NCI-H128 (cell line): ENCODE results near the gene CDK14.
"Not testable (repeated sequence)": the region's sequence is repeated elsewhere in the genome, so short reads cannot be mapped to it uniquely, and the experiment has no call there.

Experiments
- DNase-seq: peaks from one replicate; lab custom pipeline; 2025; ENCODE audit not compliant: unreplicated experiment; lab: John Stamatoyannopoulos, UW

Gene CDK14

DNA sequence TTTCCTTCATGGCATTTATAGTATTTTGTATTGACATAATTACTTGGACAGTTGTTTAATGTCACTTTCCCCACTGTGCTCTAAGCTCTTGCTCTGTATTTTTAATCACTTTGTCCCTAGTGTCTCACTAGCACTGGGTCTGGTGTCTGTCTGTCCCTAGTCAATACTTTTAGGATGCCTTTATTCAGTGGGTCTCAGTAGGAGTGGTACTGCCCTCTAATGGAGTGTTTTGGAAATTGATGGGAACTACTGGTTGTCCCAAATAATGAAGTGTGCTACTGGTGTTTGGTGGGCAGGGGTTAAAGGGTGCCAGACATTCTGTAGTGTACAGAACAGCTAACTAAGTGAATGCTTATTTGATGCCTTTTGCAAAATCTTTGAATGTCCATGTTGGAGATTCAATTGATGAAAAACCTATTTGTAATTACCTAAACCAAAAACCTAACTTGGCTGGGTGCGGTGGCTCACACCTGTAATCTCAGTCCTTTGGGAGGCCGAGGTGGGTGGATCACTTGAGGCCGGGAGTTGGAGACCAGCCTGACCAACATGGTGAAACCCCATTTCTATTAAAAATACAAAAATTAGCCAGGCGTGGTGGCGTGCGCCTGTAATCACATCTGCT, 33.3 kb downstream of the CDK14 start:
- DNase-seq, result no peak

DNA sequence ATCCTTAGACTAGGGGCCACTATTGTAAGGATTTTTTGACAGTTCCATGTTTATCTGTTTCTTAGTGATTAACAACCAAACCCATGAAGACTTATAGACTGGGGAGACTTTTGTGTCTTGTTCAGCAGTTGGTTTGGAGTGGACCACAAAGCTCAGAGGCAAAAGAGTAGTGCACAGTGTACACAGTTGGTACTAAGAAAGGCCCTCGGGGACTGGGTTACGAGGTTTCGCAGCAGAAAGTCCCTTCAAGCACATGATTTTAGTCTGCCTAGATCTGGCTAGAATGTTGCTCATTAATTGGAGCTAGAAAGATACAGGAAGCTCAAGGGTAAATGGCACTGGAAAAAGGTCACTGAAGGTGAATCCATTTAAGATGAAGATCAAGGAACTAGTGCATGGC, 35.4 kb downstream of the CDK14 start:
- no peak for DNase-seq

DNA sequence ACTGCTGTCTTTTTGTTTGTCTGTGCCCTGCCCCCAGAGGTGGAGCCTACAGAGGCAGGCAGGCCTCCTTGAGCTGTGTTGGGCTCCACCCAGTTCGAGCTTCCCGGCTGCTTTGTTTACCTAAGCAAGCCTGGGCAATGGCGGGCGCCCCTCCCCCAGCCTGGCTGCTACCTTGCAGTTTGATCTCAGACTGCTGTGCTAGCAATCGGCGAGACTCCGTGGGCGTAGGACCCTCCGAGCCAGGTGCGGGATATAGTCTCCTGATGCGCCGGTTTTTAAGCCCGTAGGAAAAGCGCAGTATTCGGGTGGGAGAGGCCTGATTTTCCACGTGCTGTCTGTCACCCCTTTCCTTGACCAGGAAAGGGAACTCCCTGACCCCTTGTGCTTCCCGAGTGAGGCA, 43.6 kb downstream of the CDK14 start:
- DNase-seq, result not testable (repeated sequence)

DNA sequence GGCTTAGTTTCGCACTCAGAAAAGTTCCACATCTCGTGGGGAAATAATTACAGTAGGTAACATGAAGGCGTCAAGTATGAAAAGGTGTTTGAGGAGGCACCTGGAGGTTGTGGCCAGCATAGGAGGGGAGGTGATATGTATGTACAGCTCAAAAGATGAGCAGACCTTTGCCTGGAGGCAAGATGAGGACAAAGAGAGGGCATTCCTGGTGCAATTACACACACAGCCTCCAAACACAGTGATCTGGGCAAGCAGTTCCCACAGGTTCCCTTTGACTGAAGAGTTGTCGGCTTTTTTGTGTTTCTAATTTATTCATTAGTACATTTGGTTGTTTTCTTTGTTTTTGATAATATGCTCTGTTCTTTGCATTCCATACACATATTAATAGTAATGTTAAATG, 46.9 kb downstream of the CDK14 start:
- DNase-seq, result no peak

DNA sequence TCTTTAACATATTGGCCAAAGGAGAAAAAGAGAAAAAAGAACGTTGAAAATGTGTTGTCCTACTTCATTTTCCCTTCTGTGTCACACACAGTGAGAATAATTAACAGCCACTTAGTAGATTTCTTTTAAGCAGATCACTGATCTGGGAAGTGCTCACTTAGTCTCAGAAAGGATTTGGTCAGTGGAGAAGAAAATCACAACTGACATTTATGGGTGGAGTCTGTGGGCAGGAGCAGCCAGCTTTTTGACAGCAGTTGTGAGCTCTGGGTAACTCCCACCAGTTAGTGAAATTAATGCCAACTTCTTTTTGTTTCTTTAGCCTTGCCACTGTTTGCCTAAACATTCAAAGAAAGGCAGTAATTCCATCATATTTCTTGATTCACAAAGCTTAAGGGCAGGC, 49.7 kb downstream of the CDK14 start:
- no peak for DNase-seq

DNA sequence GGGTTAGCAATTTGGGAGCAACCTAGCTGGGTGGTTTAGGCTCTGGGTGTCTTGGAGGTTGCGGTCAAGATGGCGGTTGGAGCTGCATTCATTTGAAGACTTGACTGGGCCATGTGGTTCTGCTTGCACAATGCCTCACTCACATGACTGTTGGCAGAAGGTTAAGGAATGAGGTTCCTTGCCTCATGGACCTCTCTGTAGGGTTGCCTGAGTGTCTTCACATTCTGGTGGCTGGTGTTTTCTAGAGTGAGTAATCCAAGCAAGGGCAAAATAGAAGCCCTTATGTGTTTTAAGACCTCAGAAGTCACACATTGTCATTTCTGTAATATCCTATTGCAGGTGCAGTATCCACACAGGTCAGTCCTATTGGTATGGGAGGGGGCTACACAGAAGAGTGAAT, 52.0 kb downstream of the CDK14 start:
- no peak for DNase-seq

DNA sequence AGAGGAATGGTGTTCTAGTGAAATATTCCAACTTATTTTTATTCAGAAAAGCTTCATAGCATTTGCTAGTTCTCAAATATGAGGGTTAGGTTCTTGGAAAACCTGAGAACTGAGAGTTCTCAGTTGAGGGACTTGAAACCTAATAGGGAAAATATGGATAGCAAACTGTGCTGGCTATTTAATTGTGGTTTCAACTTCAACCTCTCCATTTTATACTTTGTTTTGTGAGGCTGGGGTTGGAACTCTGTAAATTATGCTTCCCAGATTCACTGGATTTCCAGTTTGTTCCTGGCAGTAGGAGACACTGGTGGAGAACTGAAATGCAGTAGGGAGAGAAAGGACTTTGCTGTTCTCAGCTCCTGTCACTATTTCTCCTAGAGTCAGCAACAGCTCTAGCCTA, 52.7 kb downstream of the CDK14 start:
- no peak for DNase-seq

DNA sequence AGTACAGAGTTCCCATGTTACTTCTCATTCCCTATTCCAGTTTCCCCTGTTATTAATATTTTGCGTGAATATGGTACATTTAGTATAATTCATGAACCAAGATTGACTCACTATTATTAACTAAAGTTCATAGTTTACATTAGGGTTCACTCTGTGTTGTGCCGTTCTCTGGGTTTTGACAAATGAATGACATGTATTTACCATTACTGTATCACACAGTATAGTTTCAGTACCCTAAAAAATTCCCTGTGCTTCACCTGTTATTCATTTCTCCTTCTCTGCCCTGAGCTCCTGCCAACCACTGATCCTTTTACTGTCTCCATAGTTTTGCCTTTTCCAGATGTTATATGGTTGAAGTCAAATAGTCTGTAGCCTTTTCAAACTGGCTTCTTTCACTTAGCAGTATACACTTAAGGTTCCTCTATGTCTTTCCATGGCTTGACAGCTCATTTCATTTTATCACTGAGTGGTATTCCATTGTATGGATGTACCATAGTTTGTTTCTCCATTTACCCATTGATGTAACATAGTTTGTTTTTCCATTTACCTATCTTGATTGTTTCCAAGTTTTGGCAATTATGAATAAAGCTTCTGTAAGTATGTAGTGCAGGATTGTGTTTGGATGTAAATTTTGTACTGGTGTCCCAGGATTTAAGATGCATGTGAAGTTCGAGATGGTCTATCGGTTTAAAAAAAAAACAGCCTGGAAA, 58.8 kb downstream of the CDK14 start:
- DNase-seq, result no peak

DNA sequence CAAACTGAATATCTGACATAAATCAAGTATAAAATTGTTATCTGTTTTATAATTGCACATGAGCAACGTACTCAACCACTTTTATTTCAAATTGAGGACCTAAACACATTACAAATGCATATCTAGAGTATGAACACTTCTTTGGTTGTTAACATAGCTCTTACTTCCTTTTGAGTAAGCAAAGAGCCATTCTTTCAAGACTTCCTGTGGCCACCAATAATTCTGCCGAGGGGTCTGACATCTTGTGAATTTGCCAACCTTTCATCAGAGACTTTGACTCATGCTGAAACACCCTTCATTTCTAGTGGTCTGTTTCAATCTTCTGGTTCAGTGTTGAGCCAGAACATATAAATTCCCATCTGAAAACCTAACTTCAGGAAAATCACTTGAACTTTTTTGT, 59.4 kb downstream of the CDK14 start:
- DNase-seq, result no peak

DNA sequence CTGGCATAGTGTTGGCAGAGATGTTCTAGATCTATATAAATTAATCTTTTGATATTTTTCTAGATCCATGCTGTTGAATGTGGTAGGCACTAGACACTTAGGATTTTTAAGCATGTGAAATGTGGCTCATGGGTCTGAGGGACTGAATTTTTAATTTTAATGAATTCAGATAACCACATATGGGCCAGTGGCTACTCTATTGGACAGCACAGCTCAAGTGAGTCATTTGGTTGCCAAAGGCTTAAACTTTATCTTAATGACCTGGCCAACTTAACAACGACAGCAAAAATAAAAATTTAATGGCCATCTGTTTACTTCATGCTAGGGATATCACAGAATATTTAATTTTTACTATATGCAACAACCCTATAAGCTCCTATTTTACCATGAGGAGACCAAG, 61.4 kb downstream of the CDK14 start:
- no peak for DNase-seq

DNA sequence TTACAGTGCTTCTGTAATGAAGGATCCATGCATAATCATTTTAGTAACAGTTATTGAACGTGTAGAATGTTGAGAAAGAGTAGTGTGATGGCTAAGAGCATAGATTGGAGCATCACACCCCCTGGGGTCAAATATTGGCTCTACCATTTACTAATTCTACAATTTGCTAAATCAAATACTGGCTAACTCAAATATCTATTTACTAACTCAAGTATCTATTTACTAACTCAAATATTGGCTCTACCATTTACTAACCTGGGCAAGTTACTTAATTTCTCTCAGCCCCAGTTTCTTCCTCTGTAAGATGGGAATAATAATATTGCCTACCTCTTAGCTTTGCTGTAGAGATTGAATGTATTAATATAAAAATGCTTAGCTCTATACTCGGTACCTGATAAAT, 64.0 kb downstream of the CDK14 start:
- DNase-seq, result no peak

DNA sequence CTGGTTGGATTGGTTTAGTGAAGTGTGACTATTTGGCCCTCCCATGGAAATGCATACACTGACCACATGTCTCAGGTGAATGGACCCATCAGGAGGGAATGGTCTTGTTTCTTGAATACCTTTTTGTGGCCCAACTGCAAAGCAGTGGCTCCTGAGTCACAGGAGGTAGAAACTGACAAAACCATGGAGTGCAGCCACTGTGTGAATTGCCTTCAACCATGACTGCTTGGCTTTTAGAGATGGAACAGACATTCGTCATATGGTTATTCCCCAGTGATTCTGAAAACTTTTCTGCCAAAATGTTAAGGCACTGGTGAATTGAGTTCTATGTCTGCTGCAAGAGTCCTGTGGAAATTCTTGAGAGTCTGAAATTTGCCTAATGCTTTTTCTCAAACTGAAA, 64.7 kb downstream of the CDK14 start:
- DNase-seq, result no peak

DNA sequence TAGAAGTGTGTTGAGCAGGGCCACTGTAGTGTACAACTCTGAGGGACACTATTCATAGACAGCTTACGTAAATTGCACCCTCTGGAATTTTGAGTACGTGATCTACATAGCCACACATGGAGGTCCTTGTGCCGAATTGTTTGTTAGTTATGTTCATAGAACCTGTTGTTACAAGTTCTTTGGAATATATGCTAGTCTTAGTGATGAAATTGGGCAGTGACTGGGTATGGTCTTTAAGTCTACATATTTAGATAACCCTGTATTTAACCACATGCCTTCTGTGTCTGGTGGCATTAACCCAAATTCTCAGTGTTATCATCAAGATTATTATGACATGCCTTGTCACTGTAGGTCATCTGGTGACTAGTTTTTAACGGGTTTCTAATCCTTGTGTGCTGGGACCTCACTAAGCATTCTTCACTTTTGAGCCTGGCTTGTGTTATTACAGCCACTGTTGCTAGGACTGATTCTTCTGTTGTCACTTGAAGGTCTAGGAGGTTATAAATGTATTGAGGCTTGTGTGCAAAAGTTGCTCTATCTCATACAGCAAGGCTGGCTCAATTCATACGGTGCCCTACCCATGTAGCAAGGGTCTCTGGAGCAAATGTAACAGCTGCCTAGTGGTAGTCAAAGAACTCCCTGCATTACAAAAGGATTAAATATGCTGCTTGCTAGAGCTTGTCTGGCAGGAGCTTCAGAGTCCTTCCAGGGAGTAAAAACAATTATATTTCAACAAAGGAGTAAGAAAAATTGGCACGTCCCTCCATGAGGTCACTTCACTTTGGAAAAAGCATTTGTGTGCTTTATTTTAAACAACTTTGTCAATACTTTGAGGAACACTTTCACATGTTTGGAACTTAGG, 65.4 kb downstream of the CDK14 start:
- no peak for DNase-seq

DNA sequence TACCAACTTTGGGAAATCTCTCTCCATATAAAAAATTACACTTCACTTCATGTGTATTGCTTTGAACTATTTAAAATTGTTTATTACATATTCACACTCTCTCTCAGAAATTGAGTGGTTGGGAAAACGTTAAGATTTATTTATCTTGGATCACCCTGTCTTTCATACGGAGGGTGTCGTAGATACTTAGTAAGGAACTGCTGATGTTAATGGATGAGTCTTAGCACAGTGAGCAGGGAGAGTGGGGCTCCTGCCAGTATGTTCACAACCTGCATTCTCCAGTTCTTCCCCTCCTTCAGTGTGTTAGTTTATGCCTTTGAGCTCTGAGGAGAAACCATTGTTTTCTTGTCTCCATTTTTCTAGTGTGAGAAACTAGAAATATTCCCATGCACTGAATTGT, 67.1 kb downstream of the CDK14 start:
- no peak for DNase-seq

DNA sequence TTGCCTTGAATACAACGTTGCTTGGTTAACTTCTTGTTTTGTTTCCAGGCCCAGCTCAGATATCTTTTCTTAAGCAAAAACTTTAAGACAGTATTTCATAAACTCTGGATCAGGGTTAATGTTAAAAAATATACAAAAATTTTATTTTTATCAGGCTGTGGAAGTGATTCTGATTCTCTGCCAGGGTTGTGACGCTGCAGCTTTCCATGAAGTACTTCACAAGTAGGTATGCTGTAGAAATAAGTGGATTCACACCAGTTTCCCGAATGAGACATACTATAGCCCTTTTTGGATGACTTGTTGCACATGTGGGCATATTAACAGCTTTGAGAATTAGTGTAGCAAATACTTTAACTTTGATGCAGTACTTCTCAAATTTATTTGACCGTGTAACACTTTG, 70.1 kb downstream of the CDK14 start:
- DNase-seq, result no peak

DNA sequence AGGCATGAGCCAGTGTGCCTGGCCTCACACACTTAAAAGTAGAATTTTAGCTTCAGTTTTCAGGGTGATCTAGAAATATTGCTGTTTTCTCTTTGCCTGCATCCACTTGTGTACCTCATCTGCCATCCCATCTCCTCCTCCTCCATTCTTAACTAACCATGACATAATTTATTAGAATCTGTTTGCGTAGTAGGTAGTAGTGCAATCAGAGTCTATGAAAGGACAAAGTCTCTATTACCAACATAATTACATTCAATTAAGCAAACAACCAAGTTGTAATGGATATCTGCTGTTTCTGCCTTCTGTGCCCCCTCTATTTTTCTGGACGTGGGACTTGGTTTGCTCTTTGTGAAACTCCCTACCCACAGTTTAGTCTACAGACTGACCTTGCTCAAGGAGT, 72.9 kb downstream of the CDK14 start:
- no peak for DNase-seq

DNA sequence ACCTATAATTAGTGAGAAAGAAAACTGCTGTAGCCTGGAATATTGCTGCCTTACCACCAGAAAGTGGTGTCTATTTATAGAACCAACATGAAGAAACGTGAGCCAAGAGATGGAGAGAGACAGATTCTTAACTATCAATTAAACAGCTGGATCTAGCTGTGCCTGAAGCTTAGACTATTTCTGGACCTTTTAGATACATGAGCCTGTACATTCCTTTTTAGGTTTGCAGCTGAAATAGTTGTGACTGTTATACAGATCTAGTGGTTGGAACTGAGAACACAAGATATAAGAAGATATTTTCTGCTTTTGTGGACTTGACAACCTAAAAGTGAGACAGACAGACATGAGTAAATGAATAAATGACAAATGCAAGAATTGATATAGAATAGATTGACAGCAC, 73.4 kb downstream of the CDK14 start:
- no peak for DNase-seq

DNA sequence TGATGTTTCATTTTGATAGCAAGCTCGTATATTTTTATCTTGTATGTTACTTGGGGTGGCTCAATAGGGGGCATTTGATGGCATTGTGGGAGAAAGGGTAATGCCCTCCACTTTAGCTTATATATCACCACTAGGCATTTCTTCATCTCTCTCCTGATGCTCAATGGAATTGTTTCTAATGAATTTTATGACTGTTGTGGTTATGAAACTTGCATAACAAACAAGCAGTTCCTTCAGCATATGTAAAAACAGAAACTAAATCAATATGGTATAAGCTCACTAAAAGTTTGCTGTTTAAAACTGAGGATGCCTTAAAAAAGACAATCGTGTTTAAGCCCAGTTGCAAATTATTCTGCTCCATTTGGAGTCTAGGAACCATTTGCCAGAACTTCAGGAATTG, 75.5 kb downstream of the CDK14 start:
- no peak for DNase-seq

DNA sequence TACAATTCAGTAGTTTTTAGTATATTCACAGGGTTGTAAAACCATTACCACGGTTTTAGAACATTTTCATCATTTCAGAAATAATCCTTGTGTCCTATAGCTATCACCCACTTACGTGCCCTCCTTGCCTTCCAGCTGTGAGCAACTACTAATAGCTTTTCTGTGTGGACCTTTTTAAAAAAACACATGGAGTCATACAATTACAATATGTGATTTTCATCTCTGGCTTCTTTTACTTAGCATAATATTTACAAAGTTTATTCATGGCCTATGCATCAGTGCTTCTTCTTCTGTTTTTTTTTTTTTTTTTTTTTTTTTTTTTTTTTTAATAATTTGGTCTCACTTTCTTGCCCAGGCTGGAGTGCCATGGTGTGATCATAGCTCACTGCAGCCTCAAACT, 76.1 kb downstream of the CDK14 start:
- DNase-seq, result no peak

DNA sequence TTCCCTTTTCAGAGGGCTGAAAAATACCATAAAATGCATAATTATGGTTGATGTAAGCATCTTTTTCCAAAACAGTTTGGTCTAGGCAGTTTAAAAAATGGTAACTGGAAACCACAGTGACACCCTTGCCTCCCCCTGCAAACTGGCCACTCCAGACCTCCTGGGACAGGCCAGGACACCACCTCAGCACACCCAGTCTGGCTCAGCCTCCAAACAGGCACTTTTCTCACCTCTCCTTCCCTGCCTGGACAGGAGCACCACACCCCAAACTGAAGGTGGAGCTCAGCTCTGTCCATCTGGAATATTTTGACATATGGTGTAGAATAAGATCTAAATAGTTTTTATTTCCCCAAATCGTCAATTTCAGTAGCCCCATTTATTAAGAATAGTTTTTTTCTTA, 78.5 kb downstream of the CDK14 start:
- no peak for DNase-seq

DNA sequence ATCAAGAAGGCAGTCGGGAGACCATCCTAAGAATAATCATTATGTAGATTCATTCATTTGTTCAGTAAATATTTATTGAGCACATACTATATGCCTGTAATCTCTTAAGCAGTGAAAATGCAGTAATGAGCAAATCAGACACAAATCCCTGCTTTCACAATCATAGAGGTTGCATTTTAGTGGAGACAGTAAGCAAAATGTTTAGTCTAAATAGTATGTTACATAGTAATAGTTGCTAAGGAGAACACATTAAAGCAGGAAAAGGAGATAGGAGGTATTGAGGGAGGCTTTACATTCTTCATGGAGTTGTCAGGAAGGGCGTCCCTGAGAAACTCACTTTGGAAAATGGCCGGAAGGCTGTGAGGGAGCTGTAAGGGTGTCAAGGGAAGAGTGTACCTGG, 79.9 kb downstream of the CDK14 start:
- DNase-seq, result no peak
